ENCODE results near the gene MAMLD1.
A peak's percentile ranks its signal among the peaks of the same experiment; 100 is the strongest.

Gene MAMLD1

DNA sequence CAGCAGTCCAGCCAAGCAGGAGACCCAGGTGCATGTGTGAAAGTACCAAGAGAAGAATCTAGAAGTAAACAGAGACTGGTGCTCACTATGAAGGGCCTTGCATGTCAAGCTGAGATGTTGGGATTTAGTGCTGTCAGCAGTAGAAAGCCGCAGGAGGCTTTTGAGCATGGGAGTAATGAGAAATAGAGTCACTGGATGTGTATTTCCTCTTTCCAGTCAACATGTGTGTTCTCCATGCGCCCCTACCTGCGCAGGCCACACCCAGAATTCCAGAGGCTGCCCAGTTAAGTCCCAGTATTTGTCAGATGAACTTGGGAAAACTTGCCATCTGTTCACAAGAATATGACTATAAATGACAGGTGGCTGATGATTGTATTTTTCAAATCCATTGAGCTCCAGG is 4.5 kb upstream of the MAMLD1 start:
- no peak for DNase-seq

DNA sequence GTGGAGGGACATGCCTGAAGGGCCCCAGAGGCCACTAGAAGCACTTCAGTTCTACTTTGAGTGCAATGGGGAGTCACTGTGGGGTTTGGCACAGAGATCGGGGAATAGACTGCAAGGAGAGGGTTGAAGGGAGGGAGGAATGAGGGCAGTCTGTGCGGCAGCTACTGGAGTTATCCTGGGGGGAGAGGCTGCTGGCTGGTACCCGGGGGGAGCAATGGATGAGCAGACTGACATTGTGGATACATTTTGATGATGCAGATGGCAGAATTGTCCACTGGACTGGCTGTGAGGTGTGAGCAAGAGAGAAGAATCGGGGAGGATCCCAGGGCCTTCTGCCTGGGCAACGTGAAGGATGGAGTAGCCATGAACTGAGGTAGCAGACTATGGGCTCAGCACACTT is 2.8 kb upstream of the MAMLD1 start:
- no peak for DNase-seq

- DNase-seq = no peak
These were observed 1.9 kb upstream of the MAMLD1 start for GRCh38 chrX:150361070-150361776.

DNA sequence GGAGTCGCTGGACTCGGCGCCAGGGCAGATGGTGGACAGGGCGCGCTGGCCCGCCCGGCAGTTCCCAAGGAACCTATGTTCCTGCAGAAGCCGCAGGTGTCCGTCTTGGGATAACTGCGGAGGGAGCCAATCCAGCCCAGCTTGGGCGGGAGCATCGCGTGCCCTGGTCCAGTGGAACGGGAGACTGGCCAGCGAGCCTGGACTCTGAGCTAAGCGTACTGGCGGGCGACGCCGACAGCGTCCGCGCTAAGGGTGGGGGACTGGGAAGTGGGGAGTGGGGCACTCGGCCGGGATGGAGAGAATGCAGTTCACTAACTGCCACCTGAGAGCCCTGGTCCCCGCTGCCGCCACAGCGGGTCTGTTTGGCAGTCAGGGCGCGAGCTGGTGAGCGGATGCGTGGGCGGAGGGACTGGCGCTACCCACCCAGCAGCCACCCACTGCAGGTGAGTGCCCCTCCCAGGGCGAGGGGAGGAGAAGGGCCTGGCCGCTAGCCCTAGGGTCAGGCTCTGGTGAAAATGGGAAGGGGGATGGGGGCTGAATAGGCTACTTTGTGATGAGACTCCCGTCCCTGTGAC is 1.3 kb upstream of the MAMLD1 start:
- no peak for DNase-seq

DNA sequence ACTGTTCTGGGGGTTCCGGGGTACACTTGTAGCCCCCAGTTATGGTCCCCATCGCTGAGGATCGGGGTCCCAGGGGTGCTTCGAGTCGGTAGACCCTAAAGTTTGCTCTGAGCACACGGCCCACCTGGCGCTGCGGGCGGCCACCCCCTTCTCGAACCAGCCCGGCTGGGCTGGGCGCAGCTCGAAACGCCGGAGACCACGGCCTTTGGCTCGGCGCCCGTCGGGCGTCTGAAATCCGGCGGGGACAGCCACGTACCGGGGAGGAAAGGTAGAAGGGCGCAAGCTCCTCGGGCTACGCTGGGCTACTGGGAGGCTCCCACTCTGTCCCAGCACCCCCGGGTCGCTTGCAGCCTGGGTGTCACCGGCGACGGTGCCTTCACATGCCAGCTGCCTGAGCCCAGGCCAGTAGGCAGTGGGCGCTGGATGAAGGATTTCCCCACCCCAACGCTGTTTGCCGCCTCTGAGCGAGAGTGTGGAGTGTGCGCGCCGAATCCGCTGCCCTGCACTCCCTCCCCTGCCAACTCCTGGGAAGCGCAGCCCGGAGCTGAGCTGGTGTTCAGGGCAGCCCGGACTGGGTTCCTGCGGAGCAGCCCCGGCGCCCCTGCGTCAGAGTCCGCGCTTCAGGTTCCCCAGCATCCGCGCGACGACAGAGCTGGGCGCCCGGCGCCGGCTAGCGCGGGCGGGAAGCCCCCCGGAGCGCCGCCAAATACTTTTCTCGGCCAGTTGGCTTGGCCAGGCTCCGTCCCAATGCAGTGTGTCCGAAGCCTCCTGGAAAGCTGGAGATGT is 637 bp downstream of the MAMLD1 start:
- DNase-seq = peak; percentile 1

GRCh38 chrX:150364347-150365050 is 1.4 kb downstream of the MAMLD1 start:
- DNase-seq = no peak

DNA sequence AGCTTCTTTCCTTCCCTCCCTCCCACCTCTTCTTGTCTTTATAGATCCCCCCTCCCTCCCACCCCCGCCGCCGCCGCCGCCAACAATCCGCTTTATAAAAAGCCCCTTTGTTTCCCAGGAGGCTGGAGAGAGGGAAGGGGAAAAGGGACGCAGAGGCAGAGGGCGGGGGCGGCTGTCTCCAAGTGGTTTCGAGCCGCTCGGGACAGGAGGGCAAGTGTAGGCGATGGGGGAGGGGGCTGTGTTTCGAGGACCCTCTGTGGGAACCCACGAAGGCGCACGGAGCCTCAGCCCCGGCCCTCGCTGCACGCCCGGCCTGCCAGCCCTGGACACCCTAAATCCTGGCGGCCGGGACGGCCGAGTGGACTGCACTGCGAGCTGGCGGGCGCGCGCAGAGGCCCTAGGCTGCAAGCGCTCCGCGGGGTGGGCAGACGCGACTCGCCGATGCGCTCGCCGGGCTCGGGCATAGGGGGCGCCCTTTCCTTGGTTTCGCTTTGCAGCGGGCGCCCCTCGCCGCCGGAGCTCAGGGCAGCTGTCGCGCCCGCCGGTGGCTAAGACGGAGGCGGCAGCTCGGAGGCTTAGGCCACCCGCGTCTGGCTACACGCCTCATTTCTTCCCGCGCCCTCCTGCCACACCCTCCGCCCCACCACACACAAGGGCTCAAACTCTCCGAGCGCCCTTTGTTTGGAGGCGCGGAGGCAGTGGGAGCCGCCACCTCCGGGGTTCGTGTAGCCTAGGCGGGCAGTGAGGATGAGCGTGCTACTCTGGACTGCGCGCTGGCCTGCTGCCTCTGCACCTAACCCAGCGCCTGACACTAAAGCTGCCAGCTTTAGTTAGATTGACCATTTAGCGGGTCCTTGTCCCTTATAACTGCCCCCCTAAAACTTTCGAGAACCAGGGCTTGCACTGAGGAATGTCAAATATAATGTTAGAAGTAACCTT is 2.2 kb downstream of the MAMLD1 start:
- peak; percentile 19 for DNase-seq

GRCh38 chrX:150365990-150366911 is 3.1 kb downstream of the MAMLD1 start:
- DNase-seq = peak; percentile 17

DNA sequence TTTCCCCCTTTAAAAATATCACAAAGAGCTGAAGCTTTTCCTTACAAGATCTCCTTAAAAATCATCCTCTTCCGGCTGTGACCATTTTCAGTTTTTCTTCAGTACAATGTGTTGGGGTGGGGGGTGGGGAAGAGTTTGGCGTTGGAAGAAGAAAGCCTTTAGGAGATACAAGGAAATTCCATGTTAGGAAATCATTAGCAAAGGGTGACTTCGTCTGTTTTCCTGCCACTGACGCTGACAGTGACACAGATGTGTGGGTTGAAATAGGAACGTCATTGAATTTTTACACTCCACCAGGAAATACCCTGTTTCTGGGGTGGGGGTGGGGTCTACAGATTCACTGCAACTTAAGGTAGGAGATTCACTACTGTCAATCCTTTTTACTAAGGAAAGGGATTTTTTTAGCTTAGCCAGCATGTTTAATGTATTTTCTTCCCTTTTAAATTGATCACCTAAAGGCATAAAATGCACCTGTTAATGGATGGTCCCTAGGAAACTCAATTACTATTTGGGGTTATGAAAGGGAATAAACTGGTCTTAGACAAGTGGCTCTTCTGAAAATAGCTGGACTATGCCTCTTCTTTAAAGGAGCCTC is 3.9 kb downstream of the MAMLD1 start:
- no peak for DNase-seq

GRCh38 chrX:150370589-150371312 is 7.6 kb downstream of the MAMLD1 start:
- no peak for DNase-seq

DNA sequence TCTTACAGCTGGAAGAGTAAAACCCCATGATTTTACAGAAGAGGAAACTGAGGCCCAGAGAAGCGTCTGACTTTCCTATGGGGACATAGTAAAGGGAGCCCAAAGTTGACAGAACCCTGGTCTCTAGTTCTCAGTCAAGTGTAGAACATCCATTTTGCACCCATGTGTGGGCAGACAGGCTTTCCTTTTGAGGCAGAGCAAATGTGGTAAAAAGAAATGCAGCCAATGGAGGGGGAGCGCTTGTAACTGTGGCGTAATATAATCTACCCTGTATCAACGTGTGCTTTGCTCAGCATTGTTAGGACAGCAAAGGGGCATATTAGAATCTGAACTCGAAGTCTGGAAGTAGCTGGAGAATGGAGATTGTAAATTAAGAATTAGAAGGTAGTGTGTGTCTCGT is 8.8 kb downstream of the MAMLD1 start:
- DNase-seq = no peak

GRCh38 chrX:150372280-150372679 is 9.2 kb downstream of the MAMLD1 start:
- DNase-seq = no peak

DNA sequence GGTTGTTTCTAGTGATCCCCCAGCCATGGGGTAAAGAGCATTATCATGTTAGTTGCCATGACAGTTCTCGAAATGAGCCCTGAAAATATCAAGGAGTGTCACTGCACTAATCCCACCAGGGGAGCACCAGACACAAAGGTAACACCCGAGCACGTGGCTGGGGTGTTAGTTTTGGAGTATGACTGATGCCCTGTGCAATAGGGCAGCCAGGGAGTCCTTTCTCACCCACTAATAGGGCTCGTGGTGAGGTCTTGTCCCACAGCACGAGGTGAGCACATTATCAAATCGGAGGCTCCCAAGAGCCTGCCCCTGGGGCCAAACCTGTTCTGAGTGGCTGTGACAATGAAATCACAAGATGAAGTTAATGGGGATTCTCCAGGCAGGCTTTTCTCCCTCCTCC is 9.6 kb downstream of the MAMLD1 start:
- no peak for DNase-seq

GRCh38 chrX:150375243-150375770 is 12.2 kb downstream of the MAMLD1 start:
- no peak for DNase-seq

- DNase-seq = no peak
These were observed 13.9 kb downstream of the MAMLD1 start for GRCh38 chrX:150377005-150377404.

GRCh38 chrX:150405006-150405405 is 41.9 kb downstream of the MAMLD1 start:
- DNase-seq = no peak

- no peak for DNase-seq
These were observed 42.5 kb downstream of the MAMLD1 start for GRCh38 chrX:150405576-150405975.

DNA sequence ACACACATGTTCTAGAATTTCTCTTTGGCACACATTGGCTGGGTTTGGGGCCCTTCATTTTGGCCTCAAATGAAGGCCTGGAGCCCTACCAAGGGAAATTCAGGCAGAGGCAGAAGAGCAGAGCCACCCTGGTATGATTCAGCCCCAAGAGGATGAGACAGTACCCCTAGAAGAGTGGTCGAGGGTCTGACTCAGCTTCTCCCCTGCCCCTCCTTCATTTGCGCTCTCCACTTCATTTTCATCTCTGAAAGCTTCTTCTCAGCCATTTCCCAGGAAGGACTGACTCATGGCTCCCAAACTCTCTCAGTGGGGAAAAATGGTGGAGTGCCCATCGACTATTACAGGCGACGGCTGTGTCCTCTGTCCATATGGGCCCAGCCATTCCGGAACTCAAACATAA is 43.5 kb downstream of the MAMLD1 start:
- no peak for DNase-seq

GRCh38 chrX:150408007-150408406 is 44.9 kb downstream of the MAMLD1 start:
- no peak for DNase-seq

GRCh38 chrX:150408561-150408960 is 45.4 kb downstream of the MAMLD1 start:
- DNase-seq = no peak

Measured in NCI-H2171 treated with DMSO at 0.1 percent for 48 hours (cell line).